Measurements from ENCODE around the gene WASF2. TPM values are rescaled to one million over a fixed set of nuclear protein-coding genes. Genes with fewer than 3 reads are reported as not detected.

The WASF2 gene
- total and polyA plus RNA-seq, 2 of the 4 experiments (the other 2 are of a cell fraction), result 7.9 to 45.4 TPM

- H3K79me1 ChIP-seq (ENCODE audit: low read depth in 1 of 2, low read length in 2 of 2), result peaks cover 10 to 63% of the 10 kb centered on the region in 2 experiments
- POLR2A ChIA-PET (ENCODE audit: unreplicated experiment), result no interaction called here
Measured at GRCh38 chr1:27478098-27478497, 11.9 kb downstream of the WASF2 start.

More at GRCh38 chr1:27478098-27478497, 11.9 kb downstream of the WASF2 start:
- H3K18ac ChIP-seq (ENCODE audit: low read depth, low read length), result no peak overlapping the region
- no peaks in the 10 kb centered on the region for H3K27me3 ChIP-seq (ENCODE audit: control insufficient read depth, insufficient read depth, low read length)
- no peak overlapping the region for H2BK5ac ChIP-seq (ENCODE audit: low read depth, low read length, poor library complexity, severe bottlenecking)
- TF ChIP-seq NFE2L2 (IDR thresholded peaks at IDR 0.05; ENCODE audit: low read depth, low read length) (no peak), CHD1 (IDR thresholded peaks at IDR 0.05; ENCODE audit: low read depth, low read length) (no peak), RCOR1 (IDR thresholded peaks at IDR 0.05; ENCODE audit: insufficient replicate concordance, low read length) (no peak), CEBPB (IDR thresholded peaks at IDR 0.05; ENCODE audit: low read depth, low read length) (no peak), RAD21 (IDR thresholded peaks at IDR 0.05; ENCODE audit: low read length) (no peak), SMC3 (IDR thresholded peaks at IDR 0.05; ENCODE audit: low read depth, low read length) (no peak), MXI1 (IDR thresholded peaks at IDR 0.05; ENCODE audit: borderline replicate concordance, low read depth, low read length) (no peak), POLR2A (IDR thresholded peaks at IDR 0.05; ENCODE audit: low read depth, low read length) (no peak), FOS (IDR thresholded peaks at IDR 0.05; ENCODE audit: low read depth, low read length) (no peak), BHLHE40 (IDR thresholded peaks at IDR 0.05; ENCODE audit: low read depth, low read length) (no peak), MAFK (IDR thresholded peaks at IDR 0.05; ENCODE audit: low read depth, low read length) (no peak), RFX5 (IDR thresholded peaks at IDR 0.05; ENCODE audit: low read depth, low read length) (no peak), CTCF (conservative IDR thresholded peaks at IDR 0.05; ENCODE audit: low read depth, low read length) (no peak), MAZ (IDR thresholded peaks at IDR 0.05; ENCODE audit: borderline replicate concordance, low read depth, low read length) (no peak)
- TF ChIP-seq, protein P1, sequence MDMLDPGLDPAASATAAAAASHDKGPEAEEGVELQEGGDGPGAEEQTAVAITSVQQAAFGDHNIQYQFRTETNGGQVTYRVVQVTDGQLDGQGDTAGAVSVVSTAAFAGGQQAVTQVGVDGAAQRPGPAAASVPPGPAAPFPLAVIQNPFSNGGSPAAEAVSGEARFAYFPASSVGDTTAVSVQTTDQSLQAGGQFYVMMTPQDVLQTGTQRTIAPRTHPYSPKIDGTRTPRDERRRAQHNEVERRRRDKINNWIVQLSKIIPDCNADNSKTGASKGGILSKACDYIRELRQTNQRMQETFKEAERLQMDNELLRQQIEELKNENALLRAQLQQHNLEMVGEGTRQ (IDR thresholded peaks at IDR 0.05; ENCODE audit: low read depth, low read length), result no peak
- TF ChIP-seq, protein P2, sequence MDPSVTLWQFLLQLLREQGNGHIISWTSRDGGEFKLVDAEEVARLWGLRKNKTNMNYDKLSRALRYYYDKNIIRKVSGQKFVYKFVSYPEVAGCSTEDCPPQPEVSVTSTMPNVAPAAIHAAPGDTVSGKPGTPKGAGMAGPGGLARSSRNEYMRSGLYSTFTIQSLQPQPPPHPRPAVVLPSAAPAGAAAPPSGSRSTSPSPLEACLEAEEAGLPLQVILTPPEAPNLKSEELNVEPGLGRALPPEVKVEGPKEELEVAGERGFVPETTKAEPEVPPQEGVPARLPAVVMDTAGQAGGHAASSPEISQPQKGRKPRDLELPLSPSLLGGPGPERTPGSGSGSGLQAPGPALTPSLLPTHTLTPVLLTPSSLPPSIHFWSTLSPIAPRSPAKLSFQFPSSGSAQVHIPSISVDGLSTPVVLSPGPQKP (IDR thresholded peaks at IDR 0.05; ENCODE audit: borderline replicate concordance, low read depth, low read length), result no peak
- no peak overlapping the region for H2AFZ ChIP-seq (replicated peaks; ENCODE audit: low read length, poor library complexity)
- peaks cover 4% of the 10 kb centered on the region for H3K4me1 ChIP-seq (ENCODE audit: control insufficient read depth, insufficient read depth, low read length)
- DNase-seq, result no peak
- H2BK120ac ChIP-seq (ENCODE audit: low read depth, low read length), result no peak overlapping the region
- peaks cover 16% of the 10 kb centered on the region for H3K9me1 ChIP-seq (ENCODE audit: insufficient read depth, low read length)
- no TSS peak for BruUV-seq (replicated peaks)
- H2BK20ac ChIP-seq (ENCODE audit: low read depth, low read length), result no peak overlapping the region
- H3K4me3 ChIP-seq (ENCODE audit: insufficient read depth, low read depth, low read length), result no peak overlapping the region
- no peak overlapping the region for H4K5ac ChIP-seq (ENCODE audit: low read depth, low read length)
- H3K4ac ChIP-seq (ENCODE audit: low read depth, low read length), result no peak overlapping the region
- H3K27ac ChIP-seq (ENCODE audit: insufficient read depth, low read length), result no peak overlapping the region
- H4K8ac ChIP-seq (ENCODE audit: low read depth in 2 of 2, low read length in 2 of 2), result no peak overlapping the region
- no peak overlapping the region for H2BK15ac ChIP-seq (ENCODE audit: low read depth, low read length)
- H3K56ac ChIP-seq (ENCODE audit: extremely low read depth, insufficient read depth, low read length), result no peak overlapping the region
- in situ Hi-C loops (cut with MboI; ENCODE audit: low sequenced_read_pairs), result no loop called here
- peaks cover 70% of the 10 kb centered on the region for H4K20me1 ChIP-seq (ENCODE audit: insufficient read depth, low read length)
- no peak overlapping the region for H3K14ac ChIP-seq (replicated peaks; ENCODE audit: low read depth, low read length)
- H2AK9ac ChIP-seq (replicated peaks; ENCODE audit: low read depth, low read length, poor library complexity), result no peak overlapping the region
- intact Hi-C loops (cut with micrococcal nuclease), result no loop called here
- H4K91ac ChIP-seq (ENCODE audit: insufficient read depth, low read depth, low read length), result no peak overlapping the region
- H3K23ac ChIP-seq (ENCODE audit: low read depth, low read length), result no peak overlapping the region
- ATAC-seq (ENCODE audit: low read depth), result no peak
- no peak overlapping the region for H3K4me2 ChIP-seq (ENCODE audit: low read depth, low read length)
- H3K9me3 ChIP-seq (ENCODE audit: control insufficient read depth, insufficient read depth, low read length), result no peaks in the 10 kb centered on the region
- CTCF ChIA-PET, result interaction anchor here (0.7 kb wide), 1 partner anchor 9 kb away, joined by 7 read pairs; no protein-coding TSS in a partner anchor
- no peak overlapping the region for H3K9ac ChIP-seq (ENCODE audit: low read depth, low read length)
- no CpG with 5 or more reads among the region's 4 CpGs for WGBS, 2 experiments (ENCODE audit: extremely low coverage in 2 of 2, insufficient read length in 1 of 2)
- dilution Hi-C loops (cut with HindIII; ENCODE audit: low sequenced_read_pairs, unreplicated experiment), result no loop called here
- H3K36me3 ChIP-seq (ENCODE audit: control insufficient read depth, insufficient read depth, low read length), result no peaks in the 10 kb centered on the region
- H2AK5ac ChIP-seq (ENCODE audit: low read depth, low read length), result no peak overlapping the region
